T follicular helper cell (primary cell): Measurements from ENCODE around the gene ARHGAP30.
"Not testable (repeated sequence)": the region's sequence is repeated elsewhere in the genome, so short reads cannot be mapped to it uniquely, and the experiment has no call there.

Source experiments
- DNase-seq: peaks from one replicate; pipeline ENCODE4 v3.0.0-alpha.2; 2020; ENCODE audit warnings: low read depth

Gene ARHGAP30

GRCh38 chr1:161069241-161069640 is 450 bp downstream of the ARHGAP30 start:
- DNase-seq: no peak

DNA sequence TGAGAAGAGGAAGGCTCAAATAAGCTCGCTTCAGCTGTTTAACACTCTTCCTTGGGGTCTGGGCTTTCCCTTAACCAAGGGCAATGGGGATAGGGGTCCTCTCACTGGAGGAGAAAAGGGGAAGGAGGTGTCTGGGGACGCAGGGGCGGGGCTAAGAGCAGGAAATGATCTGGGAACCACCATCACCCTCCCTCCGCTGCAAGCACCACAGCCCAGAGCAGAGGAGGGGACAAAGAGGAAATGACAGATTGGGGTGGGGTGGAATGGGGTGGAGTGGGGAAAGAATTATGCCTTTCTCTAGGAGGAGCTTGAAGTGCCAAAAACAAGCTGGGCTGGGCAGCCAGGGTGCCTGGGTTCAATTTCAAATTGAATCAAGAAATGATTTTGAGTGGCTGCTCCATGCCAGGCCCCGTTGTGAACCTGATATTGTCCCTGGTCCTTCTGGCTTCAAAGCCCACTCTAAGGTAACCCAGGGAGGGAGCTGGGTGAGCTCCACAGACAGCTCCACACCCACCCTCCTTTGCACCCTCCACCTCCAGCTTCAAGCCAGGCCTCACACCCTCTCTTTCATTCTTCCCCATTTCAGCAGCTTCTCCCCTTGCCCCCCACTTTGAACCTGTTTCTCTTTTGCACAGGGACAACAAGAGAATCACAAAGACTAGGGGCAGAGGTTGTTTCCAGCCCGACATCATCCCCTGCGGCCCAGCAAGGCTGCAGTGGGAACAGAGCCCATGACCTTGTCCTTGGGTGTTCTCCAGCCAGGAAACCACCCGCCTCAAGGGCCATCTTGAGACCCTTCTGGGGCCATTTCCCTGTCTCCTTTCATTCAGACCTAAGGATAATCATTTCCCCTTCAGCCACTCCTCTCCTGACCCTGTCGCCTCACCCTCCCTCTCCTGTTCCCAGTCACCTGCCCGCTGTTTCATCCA is 1.1 kb downstream of the ARHGAP30 start:
- DNase-seq: peak; percentile 69

DNA sequence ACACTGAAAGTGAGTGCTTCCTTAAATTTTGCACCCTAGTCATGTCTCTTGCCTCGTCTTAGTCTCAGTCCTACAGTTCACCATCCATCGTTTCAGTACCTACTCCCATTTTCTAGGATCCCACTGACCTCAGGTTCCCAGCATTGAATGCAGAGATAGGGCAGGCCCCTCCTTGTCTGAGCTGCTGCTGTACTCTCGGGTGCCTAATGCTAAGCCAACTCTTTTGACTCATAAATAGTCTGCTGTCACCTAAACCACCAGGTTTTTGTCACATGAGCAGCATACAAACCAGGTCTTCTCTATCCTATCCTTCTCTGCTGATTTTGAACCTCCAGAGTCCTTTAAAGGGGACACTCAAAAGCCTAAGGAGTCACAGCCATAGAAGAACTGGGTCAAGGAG is 3.0 kb downstream of the ARHGAP30 start:
- DNase-seq: no peak

DNA sequence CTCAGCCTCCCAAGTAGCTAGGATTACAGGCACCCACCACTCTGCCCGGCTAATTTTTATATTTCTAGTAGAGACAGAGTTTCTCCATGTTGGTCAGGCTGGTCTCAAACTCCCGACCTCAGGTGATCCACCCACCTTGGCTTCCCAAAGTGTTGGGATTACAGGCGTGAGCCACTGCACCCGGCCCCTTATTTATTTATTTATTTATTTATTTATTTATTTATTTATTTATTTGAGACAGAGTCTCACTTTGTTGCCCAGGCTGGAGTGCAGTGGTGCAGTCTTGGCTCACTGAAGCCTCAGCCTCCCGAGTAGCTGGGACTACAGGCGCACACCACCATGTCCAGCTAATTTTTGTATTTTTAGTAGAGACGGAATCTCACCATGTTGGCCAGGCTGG is 4.0 kb downstream of the ARHGAP30 start:
- DNase-seq: not testable (repeated sequence)

DNA sequence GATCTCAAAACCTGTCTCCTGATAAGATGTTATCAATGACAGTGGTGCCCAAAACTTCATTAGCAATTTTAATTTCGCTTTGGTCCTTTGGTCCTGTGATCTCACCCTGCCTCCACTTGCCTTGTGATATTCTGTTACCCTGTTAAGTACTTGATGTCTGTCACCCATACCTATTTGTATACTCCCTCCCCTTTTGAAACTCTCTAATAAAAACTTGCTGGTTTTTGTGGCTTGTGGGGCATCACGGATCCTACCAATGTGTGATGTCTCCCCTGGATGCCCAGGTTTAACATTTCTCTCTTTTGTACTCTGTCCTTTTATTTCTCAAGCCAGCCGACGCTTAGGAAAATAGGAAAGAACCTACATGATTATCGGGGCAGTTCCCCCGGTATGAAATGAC is 5.8 kb downstream of the ARHGAP30 start:
- not testable (repeated sequence) for DNase-seq

- DNase-seq: no peak
Observed at GRCh38 chr1:161061419-161061818, 8.3 kb downstream of the ARHGAP30 start.

DNA sequence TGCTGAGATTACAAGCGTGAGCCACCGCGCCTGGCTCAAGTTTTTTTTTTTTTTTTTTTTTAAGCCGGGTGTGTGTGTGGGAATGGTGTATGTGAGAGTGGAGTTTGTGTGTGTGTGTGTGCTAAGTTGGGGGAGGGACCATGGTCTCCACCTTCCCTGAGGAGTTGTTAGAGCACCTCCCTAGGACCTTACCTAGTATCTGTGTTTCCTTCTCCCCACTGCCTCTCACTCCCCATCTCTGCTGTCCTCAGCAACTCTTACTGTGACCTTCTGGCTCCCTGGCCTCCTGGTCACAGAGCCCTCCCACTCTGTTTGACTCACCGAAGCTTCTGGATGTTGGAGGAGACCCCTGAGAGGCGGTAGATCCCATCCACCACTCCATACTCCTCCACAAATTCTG is 10.4 kb downstream of the ARHGAP30 start:
- no peak for DNase-seq

GRCh38 chr1:161054805-161055204 is 14.9 kb downstream of the ARHGAP30 start:
- DNase-seq: no peak

DNA sequence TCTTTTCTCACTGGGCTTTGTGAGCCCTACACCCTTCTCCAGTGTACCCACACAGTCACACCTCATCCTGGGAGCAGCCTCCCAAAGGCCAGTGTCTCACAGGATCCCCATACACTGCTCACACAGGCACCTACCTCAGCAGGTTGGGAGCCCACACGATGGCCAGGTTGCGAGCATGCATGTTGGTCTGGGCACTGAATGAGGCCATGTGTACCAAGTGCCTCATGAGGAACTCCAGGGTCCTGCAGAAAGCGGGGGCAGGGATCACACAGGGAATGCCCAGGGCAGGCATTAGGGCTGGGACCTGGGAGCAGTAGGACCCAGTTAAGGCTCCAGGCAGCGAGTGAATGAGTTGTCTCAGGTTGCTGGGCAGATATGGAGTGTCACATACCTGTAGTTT is 15.5 kb downstream of the ARHGAP30 start:
- no peak for DNase-seq

DNA sequence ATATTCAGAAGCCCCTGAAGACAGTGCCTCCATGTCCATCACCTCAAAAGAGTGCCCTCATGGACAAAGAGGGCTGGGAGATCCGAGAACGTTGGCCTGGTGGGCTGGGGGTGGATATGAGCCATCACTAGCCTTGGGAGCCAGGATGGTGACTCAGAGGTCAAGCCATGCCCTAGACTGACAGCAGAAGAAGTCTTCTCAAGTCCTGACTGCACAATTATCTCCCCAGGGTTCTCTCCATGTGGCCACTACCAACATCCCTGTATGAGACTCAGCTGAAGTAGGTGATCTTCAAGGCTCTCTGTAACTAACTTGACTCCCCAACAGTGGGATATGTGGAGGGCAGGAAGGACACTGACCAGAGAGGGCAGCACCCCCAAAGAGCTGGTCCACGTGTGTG is 16.8 kb downstream of the ARHGAP30 start:
- no peak for DNase-seq

- no peak for DNase-seq
Observed at GRCh38 chr1:161051219-161051618, 18.5 kb downstream of the ARHGAP30 start.

- no peak for DNase-seq
Observed at GRCh38 chr1:161048949-161049722, 20.6 kb downstream of the ARHGAP30 start.

- no peak for DNase-seq
Observed at GRCh38 chr1:161047436-161048420, 22.0 kb downstream of the ARHGAP30 start.

- DNase-seq: no peak
Observed at GRCh38 chr1:161046605-161047228, 23.0 kb downstream of the ARHGAP30 start.

GRCh38 chr1:161045736-161046604 is 23.7 kb downstream of the ARHGAP30 start, which contains the start of gene USF1:
Gene USF1 (minus strand): TSS chr1:161045977. CDS start chr1:161043275, 2,702 bp downstream.
- peak; percentile 86 for DNase-seq

- peak; percentile 28 for DNase-seq
Observed at GRCh38 chr1:161044908-161045735, 24.6 kb downstream of the ARHGAP30 start.

DNA sequence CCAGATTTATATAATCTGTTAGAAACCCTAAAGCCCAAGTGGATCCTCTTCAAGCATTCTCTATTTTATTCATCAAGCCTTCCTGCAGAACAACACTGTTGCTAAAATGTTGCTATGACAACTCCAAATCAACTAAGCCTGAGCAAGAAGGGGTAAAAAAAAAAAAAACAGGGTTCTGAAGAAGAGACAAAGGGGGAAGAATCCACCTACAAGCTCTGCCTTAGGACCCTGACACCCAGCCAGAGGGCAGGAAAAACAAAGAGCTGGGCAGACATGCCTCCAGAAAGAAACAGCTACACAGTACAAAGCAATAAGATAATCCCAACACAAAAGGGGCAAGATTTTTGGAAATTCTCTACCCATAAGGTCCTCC is 25.2 kb downstream of the ARHGAP30 start:
- DNase-seq: no peak

DNA sequence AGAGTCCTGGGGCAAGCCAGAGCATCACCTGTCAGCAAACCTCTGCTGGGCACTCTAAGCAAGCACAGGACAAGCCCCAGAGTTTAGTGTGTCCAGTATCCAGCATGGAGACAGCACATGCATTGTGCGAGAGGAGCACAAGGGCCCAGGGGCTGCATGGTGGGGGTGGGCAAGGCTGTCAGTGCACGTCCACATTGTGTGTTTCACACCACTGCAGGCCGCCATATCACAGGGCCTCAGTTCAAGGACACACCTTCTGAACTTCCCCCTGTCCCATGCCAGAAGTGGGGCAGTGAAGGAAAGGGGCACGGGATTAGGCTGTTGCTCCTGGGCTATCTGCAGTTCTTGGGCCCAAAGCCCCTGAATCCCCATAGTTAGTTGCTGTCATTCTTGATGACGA is 30.1 kb downstream of the ARHGAP30 start:
- no peak for DNase-seq

- DNase-seq: no peak
Observed at GRCh38 chr1:161039154-161039545, 30.5 kb downstream of the ARHGAP30 start.
